VCaP (cell line): Measurements from ENCODE around the gene LGALS14.

Experiments
- H3K27ac ChIP-seq: fragments of 450-650 bp; 2 replicates; pipeline ENCODE4 v1.5.1; 2017
- TF ChIP-seq, protein P1 (sequence below): fragments of 450-650 bp; conservative IDR thresholded peaks from 2 replicates; pipeline ENCODE4 v1.5.1; 2017; ENCODE audit warnings: mild to moderate bottlenecking, moderate library complexity

LGALS14 gene

DNA sequence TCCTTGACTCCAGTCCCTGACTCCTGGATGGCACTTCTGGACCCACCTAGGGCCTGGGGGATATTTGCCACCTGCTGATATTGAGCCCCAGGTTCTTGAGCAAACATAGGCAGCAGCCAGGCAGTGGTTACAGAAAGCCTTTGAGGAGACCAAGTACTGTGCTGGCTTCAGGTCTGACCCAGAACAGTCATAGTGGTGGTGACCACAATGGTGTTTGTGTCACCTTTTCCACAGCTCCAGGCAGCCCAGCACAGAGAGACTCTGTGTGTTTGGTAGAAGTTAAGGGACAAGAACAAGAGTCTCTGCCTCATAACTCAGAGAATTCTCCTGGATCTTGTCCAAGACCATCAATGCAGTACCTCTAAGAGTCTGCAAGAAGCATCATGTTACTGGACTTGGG lies 48.1 kb downstream of the LGALS14 start:
- H3K27ac ChIP-seq: no peak overlapping the region
- TF ChIP-seq, protein P1, sequence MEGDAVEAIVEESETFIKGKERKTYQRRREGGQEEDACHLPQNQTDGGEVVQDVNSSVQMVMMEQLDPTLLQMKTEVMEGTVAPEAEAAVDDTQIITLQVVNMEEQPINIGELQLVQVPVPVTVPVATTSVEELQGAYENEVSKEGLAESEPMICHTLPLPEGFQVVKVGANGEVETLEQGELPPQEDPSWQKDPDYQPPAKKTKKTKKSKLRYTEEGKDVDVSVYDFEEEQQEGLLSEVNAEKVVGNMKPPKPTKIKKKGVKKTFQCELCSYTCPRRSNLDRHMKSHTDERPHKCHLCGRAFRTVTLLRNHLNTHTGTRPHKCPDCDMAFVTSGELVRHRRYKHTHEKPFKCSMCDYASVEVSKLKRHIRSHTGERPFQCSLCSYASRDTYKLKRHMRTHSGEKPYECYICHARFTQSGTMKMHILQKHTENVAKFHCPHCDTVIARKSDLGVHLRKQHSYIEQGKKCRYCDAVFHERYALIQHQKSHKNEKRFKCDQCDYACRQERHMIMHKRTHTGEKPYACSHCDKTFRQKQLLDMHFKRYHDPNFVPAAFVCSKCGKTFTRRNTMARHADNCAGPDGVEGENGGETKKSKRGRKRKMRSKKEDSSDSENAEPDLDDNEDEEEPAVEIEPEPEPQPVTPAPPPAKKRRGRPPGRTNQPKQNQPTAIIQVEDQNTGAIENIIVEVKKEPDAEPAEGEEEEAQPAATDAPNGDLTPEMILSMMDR: no peak

DNA sequence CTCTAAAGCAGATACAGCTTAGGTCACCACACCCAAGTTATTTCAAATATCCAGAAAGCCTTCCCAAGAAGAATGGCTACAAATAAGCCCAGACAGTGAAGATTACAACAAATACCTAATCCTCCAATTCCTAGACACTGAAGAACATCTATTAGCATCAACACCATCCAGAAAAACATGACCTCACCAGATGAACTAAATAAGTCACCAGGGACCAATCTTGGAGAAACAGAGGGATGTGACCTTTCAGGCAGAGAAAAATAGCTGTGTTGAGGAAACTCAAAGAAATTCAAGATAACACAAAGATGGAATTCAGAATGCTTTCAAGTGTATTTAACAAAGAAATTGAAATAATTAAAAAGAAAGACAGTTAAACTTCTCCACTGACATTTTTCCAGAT lies 48.5 kb downstream of the LGALS14 start:
- TF ChIP-seq, protein P1: no peak
- H3K27ac ChIP-seq: no peak overlapping the region

DNA sequence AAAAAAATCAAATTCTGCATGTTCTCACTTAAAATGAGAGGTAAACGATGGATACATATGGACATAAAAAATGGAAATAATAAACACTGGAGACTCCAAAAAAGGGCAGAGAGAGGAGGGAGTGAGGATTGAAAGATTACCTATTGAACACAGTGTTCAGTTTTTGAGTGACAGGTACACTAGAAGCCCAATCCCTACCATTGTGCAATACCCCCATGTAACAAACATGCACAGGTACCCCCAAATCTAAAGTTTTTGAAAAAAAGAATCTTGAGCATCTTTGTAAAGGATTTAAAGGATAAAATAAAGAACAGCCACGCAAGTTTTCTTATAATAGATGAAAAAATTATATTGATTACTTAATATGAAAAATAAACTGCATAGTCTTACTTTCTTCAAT lies 50.3 kb downstream of the LGALS14 start:
- TF ChIP-seq, protein P1: no peak
- H3K27ac ChIP-seq: no peak overlapping the region

DNA sequence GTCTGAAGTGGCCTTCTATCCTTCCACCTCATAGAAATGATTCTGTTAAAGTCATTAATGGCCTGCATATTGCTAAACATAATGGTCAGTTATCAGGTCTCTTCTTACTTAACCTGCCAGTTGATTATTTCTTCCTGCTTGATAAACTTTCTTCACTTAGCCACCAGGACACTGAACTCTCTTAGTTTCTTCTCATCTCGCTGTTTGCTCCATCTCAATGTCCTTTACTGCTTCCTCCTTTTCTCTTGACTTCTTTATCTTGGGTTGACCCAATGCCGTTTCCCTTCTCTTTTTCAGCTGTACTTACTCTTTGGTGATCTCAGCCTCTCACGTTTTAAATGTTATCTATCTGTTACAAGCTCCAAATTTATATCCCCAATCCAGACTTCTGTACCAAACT lies 50.7 kb downstream of the LGALS14 start:
- H3K27ac ChIP-seq: 0 out of 2 replicates have a peak overlapping the region, but pooled peaks have one; percentile 13
- TF ChIP-seq, protein P1: no peak
